WI38 (cell line): ENCODE data around the gene KLHL15.

Source experiments
- H3K4me3 ChIP-seq: 2 replicates; pipeline ENCODE4 v1.5.1; 2011; ENCODE audit warnings: low read depth, mild to moderate bottlenecking, control low read depth, low read length
- CTCF ChIP-seq: IDR thresholded peaks from 2 replicates; pipeline ENCODE4 v1.5.1; 2012; ENCODE audit warnings: low read depth, mild to moderate bottlenecking, control low read depth, low read length

The KLHL15 gene

GRCh38 chrX:24034485-24034884 is 7.5 kb upstream of the KLHL15 start:
- H3K4me3 ChIP-seq = no peak overlapping the region
- TF ChIP-seq CTCF = no peak

- H3K4me3 ChIP-seq = no peak overlapping the region
- no peak for TF ChIP-seq CTCF
These were observed 3.6 kb upstream of the KLHL15 start for GRCh38 chrX:24030597-24030996.

- no peak overlapping the region for H3K4me3 ChIP-seq
- TF ChIP-seq CTCF = no peak
These were observed 999 bp upstream of the KLHL15 start for GRCh38 chrX:24027985-24028384.

- peak overlapping the region; percentile 68 for H3K4me3 ChIP-seq
- no peak for TF ChIP-seq CTCF
These were observed 554 bp downstream of the KLHL15 start for GRCh38 chrX:24026432-24026831.

GRCh38 chrX:24025741-24026403 is 1.1 kb downstream of the KLHL15 start:
- H3K4me3 ChIP-seq = peak overlapping the region; percentile 68
- TF ChIP-seq CTCF = no peak

- peak overlapping the region; percentile 74 for H3K4me3 ChIP-seq
- TF ChIP-seq CTCF = no peak
These were observed 1.9 kb downstream of the KLHL15 start for GRCh38 chrX:24024819-24025740.
